GM23338 (cell line): Measurements from ENCODE around the gene CPM. TPM values are rescaled to one million over a fixed set of nuclear protein-coding genes. Genes with fewer than 3 reads are reported as not detected.

Experiments used
- ATAC-seq: fragments of 200-7000 bp; cut with Tn5 transposase; 3 replicates; pipeline ENCODE4 v1.9.1; 2020
- DNase-seq: peaks from one replicate; pipeline ENCODE4 v3.0.0-alpha.2; 2015; ENCODE audit warnings: low spot score
- H2AFZ ChIP-seq: fragments of 200-600 bp; sonication (generic); 2 replicates; pipeline ENCODE4 v1.8.0; 2016; ENCODE audit warnings: antibody characterized with exemption, mild to moderate bottlenecking, moderate library complexity
- H3F3A ChIP-seq: fragments of 200-600 bp; sonication (generic); replicated peaks from 2 replicates; pipeline ENCODE4 v1.8.0; 2017; ENCODE audit warnings: antibody characterized with exemption, mixed run types, low read depth
- H3K27ac ChIP-seq: fragments of 200-600 bp; sonication (generic); 2 replicates; pipeline ENCODE4 v1.6.1; 2016; ENCODE audit warnings: low read depth
- H3K27me3 ChIP-seq: fragments of 200-600 bp; sonication (generic); 2 replicates; pipeline ENCODE4 v1.8.0; 2016; ENCODE audit warnings: mild to moderate bottlenecking, mixed run types, moderate library complexity; ENCODE audit not compliant: insufficient read depth
- H3K36me3 ChIP-seq: fragments of 200-600 bp; sonication (generic); 2 replicates; pipeline ENCODE4 v1.8.0; 2016; ENCODE audit warnings: mild to moderate bottlenecking; ENCODE audit not compliant: insufficient read depth
- H3K4me1 ChIP-seq: fragments of 200-600 bp; sonication (generic); 2 replicates; pipeline ENCODE4 v1.8.0; 2016; ENCODE audit warnings: mild to moderate bottlenecking, moderate library complexity; ENCODE audit not compliant: insufficient read depth
- H3K4me2 ChIP-seq: fragments of 200-600 bp; sonication (generic); 2 replicates; pipeline ENCODE4 v1.7.1; 2017; ENCODE audit warnings: mixed run types
- H3K4me3 ChIP-seq: fragments of 200-600 bp; sonication (generic); 2 replicates; pipeline ENCODE4 v1.6.1; 2016; ENCODE audit warnings: mixed run types
- H3K79me2 ChIP-seq: fragments of 200-600 bp; sonication (generic); replicated peaks from 2 replicates; pipeline ENCODE4 v1.8.0; 2017; ENCODE audit warnings: mild to moderate bottlenecking; ENCODE audit not compliant: insufficient read depth
- H3K9me2 ChIP-seq: fragments of 200-600 bp; sonication (generic); 2 replicates; pipeline ENCODE4 v1.8.0; 2017; ENCODE audit not compliant: insufficient read depth
- H4K20me1 ChIP-seq: fragments of 200-600 bp; sonication (generic); replicated peaks from 2 replicates; pipeline ENCODE4 v1.8.0; 2017; ENCODE audit warnings: mild to moderate bottlenecking; ENCODE audit not compliant: insufficient read depth
- H3K27ac Mint-ChIP-seq: 2 replicates; pipeline ENCODE4 v1.8.0; 2020; ENCODE audit warnings: inconsistent platforms, mild to moderate bottlenecking, moderate library complexity, mixed read lengths
- H3K27me3 Mint-ChIP-seq: 3 replicates; pipeline ENCODE4 v1.8.0; 2022; ENCODE audit warnings: low read depth, mild to moderate bottlenecking, moderate library complexity, mixed read lengths, inconsistent platforms; ENCODE audit not compliant: insufficient read depth, poor library complexity
- H3K36me3 Mint-ChIP-seq: 3 replicates; pipeline ENCODE4 v1.8.0; 2021; ENCODE audit warnings: low read depth, mild to moderate bottlenecking, inconsistent platforms, moderate library complexity, mixed read lengths
- H3K4me1 Mint-ChIP-seq: 3 replicates; pipeline ENCODE4 v1.8.0; 2020; ENCODE audit warnings: mild to moderate bottlenecking, inconsistent platforms, mixed read lengths
- H3K4me3 Mint-ChIP-seq: 3 replicates; pipeline ENCODE4 v1.8.0; 2021; ENCODE audit warnings: moderate library complexity, mild to moderate bottlenecking, inconsistent platforms, mixed read lengths
- H3K9me3 Mint-ChIP-seq: 3 replicates; pipeline ENCODE4 v1.8.0; 2020; ENCODE audit warnings: moderate library complexity, mild to moderate bottlenecking, inconsistent platforms, mixed read lengths
- CREB1 ChIP-seq: fragments of 250-450 bp; sonication (Bioruptor Pico); IDR thresholded peaks from 2 replicates; pipeline ENCODE4 v1.5.0; 2020; ENCODE audit warnings: low read depth, mild to moderate bottlenecking, moderate library complexity
- EZH2 ChIP-seq: fragments of 200-600 bp; sonication (generic); IDR thresholded peaks from one replicate; pipeline ENCODE4 v1.8.0; 2017; ENCODE audit warnings: antibody characterized with exemption, mild to moderate bottlenecking, low read depth; ENCODE audit not compliant: unreplicated experiment
- EZH2phosphoT487 ChIP-seq: fragments of 200-600 bp; sonication (generic); IDR thresholded peaks from one replicate; pipeline ENCODE4 v1.8.1; 2018; ENCODE audit warnings: antibody characterized with exemption; ENCODE audit not compliant: unreplicated experiment
- JUNB ChIP-seq: IDR thresholded peaks from one replicate; pipeline ENCODE4 v1.6.1; 2016; ENCODE audit warnings: antibody characterized with exemption; ENCODE audit not compliant: unreplicated experiment
- NANOG ChIP-seq: IDR thresholded peaks from 2 replicates; pipeline ENCODE4 v1.6.1; 2016; ENCODE audit warnings: antibody characterized with exemption, borderline replicate concordance
- POLR2AphosphoS5 ChIP-seq: IDR thresholded peaks from 2 replicates; pipeline ENCODE4 v1.6.1; 2016; ENCODE audit warnings: antibody characterized with exemption, low read depth
- REST ChIP-seq: IDR thresholded peaks from one replicate; pipeline ENCODE4 v1.6.1; 2018; ENCODE audit warnings: antibody characterized with exemption; ENCODE audit not compliant: unreplicated experiment
- STAT1 ChIP-seq: IDR thresholded peaks from one replicate; pipeline ENCODE4 v1.6.1; 2016; ENCODE audit warnings: antibody characterized with exemption; ENCODE audit not compliant: unreplicated experiment
- ZNF114 ChIP-seq: fragments of 250-450 bp; sonication (Bioruptor Pico); IDR thresholded peaks from 2 replicates; pipeline ENCODE4 v1.5.0; 2020; ENCODE audit warnings: mild to moderate bottlenecking, moderate library complexity
- ZNF331 ChIP-seq: fragments of 250-450 bp; sonication (Bioruptor Pico); IDR thresholded peaks from 2 replicates; pipeline ENCODE4 v1.5.0; 2020; ENCODE audit warnings: low read depth, mild to moderate bottlenecking, moderate library complexity
- ZNF462 ChIP-seq: fragments of 250-450 bp; sonication (Bioruptor Pico); IDR thresholded peaks from 2 replicates; pipeline ENCODE4 v1.5.0; 2020; ENCODE audit warnings: mild to moderate bottlenecking, moderate library complexity
- polyA plus RNA-seq: library from polyadenylated mRNA; unstranded; fragments of >200 nt; fragmentation: Nextera tagmentation; extraction: Ambion mirVana; gene quantifications from 2 replicates; pipeline ENCODE4 v1.2.1, GENCODE V29; 2016
- total RNA-seq: library from RNA; depleted of rRNA; stranded (reverse); fragments of >200 nt; shearing (Covaris generic); gene quantifications from 2 replicates; pipeline ENCODE4 v1.2.3, GENCODE V29; 2014
- TF ChIP-seq, protein P1 (sequence below): IDR thresholded peaks from 2 replicates; pipeline ENCODE4 v1.6.1; 2016; ENCODE audit warnings: antibody characterized with exemption
- TF ChIP-seq, protein P2 (sequence below), 2 experiments: fragments of 200-600 bp in 1 of 2; sonication (generic) in 1 of 2; conservative IDR thresholded peaks; 2 replicates each; pipeline versions ENCODE4 v1.5.1 to v1.6.1; 2016 to 2017; ENCODE audit warnings: antibody characterized with exemption in 2 of 2, low read depth in 2 of 2, mild to moderate bottlenecking in 2 of 2, moderate library complexity in 1 of 2

The CPM gene
- total and polyA plus RNA-seq, 2 experiments from 2014 or later, result 0.37 to 5.8 TPM

GRCh38 chr12:68850390-68850789 is 82.6 kb downstream of the CPM start:
- no peaks in the 10 kb centered on the region for H4K20me1 ChIP-seq
- Mint-ChIP-seq H3K27me3 (peaks cover 4% of the 10 kb centered on the region), H3K36me3 (no peaks in the 10 kb centered on the region; the same call in 2 of the 3 replicates), H3K4me1 (no peaks in the 10 kb centered on the region), H3K9me3 (no peaks in the 10 kb centered on the region), H3K27ac (no peak overlapping the region), H3K4me3 (no peak overlapping the region)
- no peak overlapping the region for H3K27ac ChIP-seq
- no peaks in the 10 kb centered on the region for H3K36me3 ChIP-seq
- no peaks in the 10 kb centered on the region for H3F3A ChIP-seq
- no peak overlapping the region for H3K4me3 ChIP-seq
- H3K27me3 ChIP-seq, result no peaks in the 10 kb centered on the region
- no peak for TF ChIP-seq STAT1
- TF ChIP-seq CREB1, result no peak
- no peak for TF ChIP-seq NANOG
- TF ChIP-seq JUNB, result no peak
- TF ChIP-seq EZH2, result no peak
- TF ChIP-seq ZNF331, result no peak
- no peak for TF ChIP-seq POLR2AphosphoS5
- TF ChIP-seq REST, result no peak
- TF ChIP-seq, protein P1, sequence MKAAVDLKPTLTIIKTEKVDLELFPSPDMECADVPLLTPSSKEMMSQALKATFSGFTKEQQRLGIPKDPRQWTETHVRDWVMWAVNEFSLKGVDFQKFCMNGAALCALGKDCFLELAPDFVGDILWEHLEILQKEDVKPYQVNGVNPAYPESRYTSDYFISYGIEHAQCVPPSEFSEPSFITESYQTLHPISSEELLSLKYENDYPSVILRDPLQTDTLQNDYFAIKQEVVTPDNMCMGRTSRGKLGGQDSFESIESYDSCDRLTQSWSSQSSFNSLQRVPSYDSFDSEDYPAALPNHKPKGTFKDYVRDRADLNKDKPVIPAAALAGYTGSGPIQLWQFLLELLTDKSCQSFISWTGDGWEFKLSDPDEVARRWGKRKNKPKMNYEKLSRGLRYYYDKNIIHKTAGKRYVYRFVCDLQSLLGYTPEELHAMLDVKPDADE, result no peak
- no peak for TF ChIP-seq EZH2phosphoT487
- TF ChIP-seq, protein P2, sequence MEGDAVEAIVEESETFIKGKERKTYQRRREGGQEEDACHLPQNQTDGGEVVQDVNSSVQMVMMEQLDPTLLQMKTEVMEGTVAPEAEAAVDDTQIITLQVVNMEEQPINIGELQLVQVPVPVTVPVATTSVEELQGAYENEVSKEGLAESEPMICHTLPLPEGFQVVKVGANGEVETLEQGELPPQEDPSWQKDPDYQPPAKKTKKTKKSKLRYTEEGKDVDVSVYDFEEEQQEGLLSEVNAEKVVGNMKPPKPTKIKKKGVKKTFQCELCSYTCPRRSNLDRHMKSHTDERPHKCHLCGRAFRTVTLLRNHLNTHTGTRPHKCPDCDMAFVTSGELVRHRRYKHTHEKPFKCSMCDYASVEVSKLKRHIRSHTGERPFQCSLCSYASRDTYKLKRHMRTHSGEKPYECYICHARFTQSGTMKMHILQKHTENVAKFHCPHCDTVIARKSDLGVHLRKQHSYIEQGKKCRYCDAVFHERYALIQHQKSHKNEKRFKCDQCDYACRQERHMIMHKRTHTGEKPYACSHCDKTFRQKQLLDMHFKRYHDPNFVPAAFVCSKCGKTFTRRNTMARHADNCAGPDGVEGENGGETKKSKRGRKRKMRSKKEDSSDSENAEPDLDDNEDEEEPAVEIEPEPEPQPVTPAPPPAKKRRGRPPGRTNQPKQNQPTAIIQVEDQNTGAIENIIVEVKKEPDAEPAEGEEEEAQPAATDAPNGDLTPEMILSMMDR (conservative IDR thresholded peaks at IDR 0.05; ENCODE audit: low read depth in 2 of 2), result no peak
- TF ChIP-seq ZNF462 (CRISPR knock-in tag), result no peak
- no peak for TF ChIP-seq ZNF114
- H3K4me2 ChIP-seq, result no peak overlapping the region
- no peaks in the 10 kb centered on the region for H3K79me2 ChIP-seq
- no peaks in the 10 kb centered on the region for H3K4me1 ChIP-seq
- no peak for DNase-seq
- H3K9me2 ChIP-seq, result no peaks in the 10 kb centered on the region
- ATAC-seq, result no peak
- no peak overlapping the region for H2AFZ ChIP-seq
